Smooth muscle cell (in vitro differentiated cells): Measurements from ENCODE around the gene ARHGAP18. TPM values are rescaled to one million over a fixed set of nuclear protein-coding genes. Genes with fewer than 3 reads are reported as not detected.

Source experiments
- DNase-seq: peaks from one replicate; lab custom pipeline; 2025; ENCODE audit not compliant: unreplicated experiment; lab: John Stamatoyannopoulos, UW
- H2AFZ ChIP-seq: fragments of 200-600 bp; sonication (generic); 2 replicates; pipeline ENCODE4 v1.6.0; 2016; ENCODE audit warnings: antibody characterized with exemption, low read depth, mild to moderate bottlenecking
- H3F3A ChIP-seq: fragments of 200-600 bp; sonication (generic); 2 replicates; pipeline ENCODE4 v1.6.0; 2017; ENCODE audit warnings: antibody characterized with exemption, low read depth
- H3K27ac ChIP-seq: fragments of 200-600 bp; sonication (generic); 2 replicates; pipeline ENCODE4 v1.5.1; 2016; ENCODE audit warnings: low read depth, mild to moderate bottlenecking
- H3K27me3 ChIP-seq: fragments of 200-600 bp; sonication (generic); 2 replicates; pipeline ENCODE4 v1.6.1; 2016; ENCODE audit warnings: low read depth, mild to moderate bottlenecking
- H3K36me3 ChIP-seq: fragments of 200-600 bp; sonication (generic); 2 replicates; pipeline ENCODE4 v1.5.1; 2016; ENCODE audit warnings: low read depth
- H3K4me1 ChIP-seq: fragments of 200-600 bp; sonication (generic); 2 replicates; pipeline ENCODE4 v1.5.1; 2016; ENCODE audit warnings: low read depth
- H3K4me2 ChIP-seq: fragments of 200-600 bp; sonication (generic); 2 replicates; pipeline ENCODE4 v1.6.0; 2016; ENCODE audit warnings: mild to moderate bottlenecking
- H3K4me3 ChIP-seq: fragments of 200-600 bp; sonication (generic); 2 replicates; pipeline ENCODE4 v1.5.1; 2016; ENCODE audit warnings: mild to moderate bottlenecking
- H3K79me2 ChIP-seq: fragments of 200-600 bp; sonication (generic); 2 replicates; pipeline ENCODE4 v1.6.0; 2016; ENCODE audit warnings: low read depth, mild to moderate bottlenecking
- H3K9ac ChIP-seq: fragments of 200-600 bp; sonication (generic); 2 replicates; pipeline ENCODE4 v1.6.0; 2016; ENCODE audit warnings: low read depth
- H3K9me3 ChIP-seq: fragments of 200-600 bp; sonication (generic); replicated peaks from 2 replicates; pipeline ENCODE4 v1.5.1; 2016; ENCODE audit warnings: low read depth
- H4K20me1 ChIP-seq: fragments of 200-600 bp; sonication (generic); 2 replicates; pipeline ENCODE4 v1.6.0; 2016; ENCODE audit warnings: low read depth
- WGBS: methylation state at CpG from one replicate; pipeline ENCODE4 v1.1.7; 2016; ENCODE audit warnings: low lambda C conversion rate; 5-methylcytosine and 5-hydroxymethylcytosine counted together
- polyA plus RNA-seq: library from polyadenylated mRNA; unstranded; fragments of >200 nt; fragmentation: Nextera tagmentation; extraction: Ambion mirVana; gene quantifications from 2 replicates; pipeline ENCODE4 v1.2.1, GENCODE V29; 2016
- total RNA-seq: library from RNA; depleted of rRNA; stranded (reverse); fragments of >200 nt; gene quantifications from 2 replicates; pipeline ENCODE4 v1.2.3, GENCODE V29; 2014
- TF ChIP-seq, protein P1 (sequence below): fragments of 200-600 bp; sonication (generic); IDR thresholded peaks from 2 replicates; pipeline ENCODE4 v1.5.1; 2017; ENCODE audit warnings: borderline replicate concordance, mild to moderate bottlenecking, antibody characterized with exemption; ENCODE audit not compliant: insufficient read depth, poor library complexity, severe bottlenecking

ARHGAP18 gene
- total and polyA plus RNA-seq, 2 experiments from 2014 or later = 3.2 to 9.6 TPM

DNA sequence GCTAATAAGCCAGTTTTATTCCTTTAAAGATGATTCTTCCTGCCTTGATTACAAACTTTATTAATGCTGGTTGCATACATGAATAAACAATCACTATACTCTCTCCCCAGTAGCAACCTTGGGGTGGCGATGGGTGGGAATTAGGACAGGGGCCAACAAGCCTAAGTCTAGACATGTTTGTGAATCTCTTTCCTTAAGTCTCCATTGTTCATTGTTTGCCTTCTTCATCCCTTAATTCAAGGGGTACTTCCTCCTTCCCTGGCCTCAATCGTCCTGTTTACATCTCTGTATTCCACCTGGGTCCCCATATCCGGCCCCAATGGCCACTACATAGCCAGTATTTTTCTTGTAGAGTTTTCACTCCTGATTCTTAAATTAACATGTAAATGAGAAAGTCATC lies 66.0 kb downstream of the ARHGAP18 start:
- H3K4me2 ChIP-seq = peak overlapping the region; percentile 30
- H3K27me3 ChIP-seq = no peaks in the 10 kb centered on the region
- H3K79me2 ChIP-seq = no peaks in the 10 kb centered on the region
- H2AFZ ChIP-seq = no peak overlapping the region
- 87% methylated on average over 3 of the region's 3 CpGs for WGBS
- H3K27ac ChIP-seq = peak overlapping the region; percentile 20
- no peak overlapping the region for H3K4me3 ChIP-seq
- TF ChIP-seq, protein P1, sequence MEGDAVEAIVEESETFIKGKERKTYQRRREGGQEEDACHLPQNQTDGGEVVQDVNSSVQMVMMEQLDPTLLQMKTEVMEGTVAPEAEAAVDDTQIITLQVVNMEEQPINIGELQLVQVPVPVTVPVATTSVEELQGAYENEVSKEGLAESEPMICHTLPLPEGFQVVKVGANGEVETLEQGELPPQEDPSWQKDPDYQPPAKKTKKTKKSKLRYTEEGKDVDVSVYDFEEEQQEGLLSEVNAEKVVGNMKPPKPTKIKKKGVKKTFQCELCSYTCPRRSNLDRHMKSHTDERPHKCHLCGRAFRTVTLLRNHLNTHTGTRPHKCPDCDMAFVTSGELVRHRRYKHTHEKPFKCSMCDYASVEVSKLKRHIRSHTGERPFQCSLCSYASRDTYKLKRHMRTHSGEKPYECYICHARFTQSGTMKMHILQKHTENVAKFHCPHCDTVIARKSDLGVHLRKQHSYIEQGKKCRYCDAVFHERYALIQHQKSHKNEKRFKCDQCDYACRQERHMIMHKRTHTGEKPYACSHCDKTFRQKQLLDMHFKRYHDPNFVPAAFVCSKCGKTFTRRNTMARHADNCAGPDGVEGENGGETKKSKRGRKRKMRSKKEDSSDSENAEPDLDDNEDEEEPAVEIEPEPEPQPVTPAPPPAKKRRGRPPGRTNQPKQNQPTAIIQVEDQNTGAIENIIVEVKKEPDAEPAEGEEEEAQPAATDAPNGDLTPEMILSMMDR = no peak
- no peaks in the 10 kb centered on the region for H3K36me3 ChIP-seq
- no peak overlapping the region for H3K9ac ChIP-seq
- H3K9me3 ChIP-seq = no peaks in the 10 kb centered on the region
- peaks cover 7% of the 10 kb centered on the region for H3F3A ChIP-seq
- no peaks in the 10 kb centered on the region for H4K20me1 ChIP-seq
- H3K4me1 ChIP-seq = peaks cover 10% of the 10 kb centered on the region
- no peak for DNase-seq

DNA sequence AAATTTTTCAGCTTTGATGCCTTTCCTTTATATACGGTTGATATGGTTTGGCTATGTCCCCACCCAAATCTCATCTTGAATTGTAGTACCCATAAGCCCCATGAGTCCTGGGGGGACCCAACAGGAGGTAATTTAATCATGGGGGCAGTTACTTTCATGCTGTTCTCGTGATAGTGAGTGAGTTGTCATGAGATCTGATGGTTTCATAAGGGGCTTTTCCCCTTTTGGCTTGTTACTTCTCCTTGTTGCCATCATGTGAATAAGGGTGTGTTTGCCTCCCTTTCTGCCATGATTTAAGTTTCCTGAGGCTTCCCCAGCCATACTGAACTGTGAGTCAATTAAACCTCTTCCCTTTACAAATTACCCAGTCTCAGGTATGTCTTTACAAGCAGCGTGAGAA lies 66.8 kb downstream of the ARHGAP18 start:
- Histone ChIP-seq H3K9me3 (no peaks in the 10 kb centered on the region), H3K36me3 (no peaks in the 10 kb centered on the region), H3K9ac (no peak overlapping the region), H3F3A (peaks cover 7% of the 10 kb centered on the region), H3K4me1 (peaks cover 10% of the 10 kb centered on the region), H2AFZ (no peak overlapping the region), H3K27me3 (no peaks in the 10 kb centered on the region), H3K4me2 (no peak overlapping the region), H3K4me3 (no peak overlapping the region), H3K79me2 (no peaks in the 10 kb centered on the region), H4K20me1 (no peaks in the 10 kb centered on the region), H3K27ac (no peak overlapping the region)
- TF ChIP-seq, protein P1 = no peak
- WGBS = 84% methylated on average over 3 of the region's 3 CpGs
- no peak for DNase-seq

DNA sequence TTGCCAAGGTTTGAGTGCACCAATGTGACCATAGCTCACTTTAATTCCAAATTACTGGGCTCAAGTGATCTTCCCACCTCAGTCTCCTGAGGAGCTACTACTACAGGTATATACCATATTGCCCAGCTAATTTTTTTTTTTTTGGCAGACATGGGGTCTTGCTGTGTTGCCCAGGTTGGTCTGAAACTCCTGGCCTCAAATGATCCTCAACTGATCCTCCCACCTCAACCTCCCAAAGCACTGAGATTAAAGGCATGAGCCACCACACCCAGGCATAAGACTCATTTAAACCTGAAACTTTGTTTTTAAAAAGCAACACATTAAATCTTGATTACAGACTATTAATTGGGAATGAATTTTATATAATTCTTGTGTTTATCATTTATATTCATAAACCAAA lies 67.7 kb downstream of the ARHGAP18 start:
- Histone ChIP-seq H3K79me2 (no peaks in the 10 kb centered on the region), H2AFZ (no peak overlapping the region), H3K4me2 (no peak overlapping the region), H3K27ac (peak overlapping the region; percentile 66), H3K9ac (no peak overlapping the region), H3F3A (peaks cover 7% of the 10 kb centered on the region), H3K4me3 (no peak overlapping the region), H3K4me1 (peaks cover 10% of the 10 kb centered on the region), H3K36me3 (no peaks in the 10 kb centered on the region), H4K20me1 (no peaks in the 10 kb centered on the region), H3K9me3 (no peaks in the 10 kb centered on the region), H3K27me3 (no peaks in the 10 kb centered on the region)
- TF ChIP-seq, protein P1 = no peak
- DNase-seq = no peak

DNA sequence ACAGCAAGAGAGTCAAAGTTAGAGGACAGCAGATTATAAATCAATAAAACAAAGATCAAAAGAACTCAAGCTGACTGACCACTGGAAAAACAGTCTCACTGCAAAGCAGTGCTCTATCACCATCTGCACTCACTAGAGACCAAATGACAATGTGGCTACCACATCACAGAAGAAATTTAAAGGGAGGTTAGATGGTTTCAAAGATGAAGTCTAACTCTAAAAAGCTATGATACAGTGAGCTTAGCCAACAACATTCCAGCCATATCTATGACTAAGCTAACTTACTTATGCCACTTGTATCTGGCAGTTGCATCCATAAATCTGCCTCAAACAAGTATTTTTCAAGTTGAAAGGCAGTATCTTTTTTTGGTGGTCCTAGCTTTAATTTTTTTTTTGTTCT lies 68.6 kb downstream of the ARHGAP18 start:
- no peak overlapping the region for H3K4me3 ChIP-seq
- peaks cover 7% of the 10 kb centered on the region for H3F3A ChIP-seq
- no peak overlapping the region for H3K9ac ChIP-seq
- no peaks in the 10 kb centered on the region for H3K79me2 ChIP-seq
- peak overlapping the region; percentile 66 for H3K27ac ChIP-seq
- H2AFZ ChIP-seq = no peak overlapping the region
- H3K27me3 ChIP-seq = no peaks in the 10 kb centered on the region
- DNase-seq = no peak
- peak overlapping the region; percentile 61 for H3K4me2 ChIP-seq
- TF ChIP-seq, protein P1 = no peak
- H4K20me1 ChIP-seq = no peaks in the 10 kb centered on the region
- H3K4me1 ChIP-seq = peaks cover 10% of the 10 kb centered on the region
- no peaks in the 10 kb centered on the region for H3K36me3 ChIP-seq
- H3K9me3 ChIP-seq = no peaks in the 10 kb centered on the region
